Activated T-cell treated with anti-CD3 and anti-CD28 coated beads for 4 hours (primary cell): ENCODE measurements around the gene RPS6KL1.
A peak's percentile ranks its signal among the peaks of the same experiment; 100 is the strongest.

Source experiments
- DNase-seq: peaks from one replicate; pipeline ENCODE4 v3.0.0-alpha.2; 2020

Gene RPS6KL1, protein sequence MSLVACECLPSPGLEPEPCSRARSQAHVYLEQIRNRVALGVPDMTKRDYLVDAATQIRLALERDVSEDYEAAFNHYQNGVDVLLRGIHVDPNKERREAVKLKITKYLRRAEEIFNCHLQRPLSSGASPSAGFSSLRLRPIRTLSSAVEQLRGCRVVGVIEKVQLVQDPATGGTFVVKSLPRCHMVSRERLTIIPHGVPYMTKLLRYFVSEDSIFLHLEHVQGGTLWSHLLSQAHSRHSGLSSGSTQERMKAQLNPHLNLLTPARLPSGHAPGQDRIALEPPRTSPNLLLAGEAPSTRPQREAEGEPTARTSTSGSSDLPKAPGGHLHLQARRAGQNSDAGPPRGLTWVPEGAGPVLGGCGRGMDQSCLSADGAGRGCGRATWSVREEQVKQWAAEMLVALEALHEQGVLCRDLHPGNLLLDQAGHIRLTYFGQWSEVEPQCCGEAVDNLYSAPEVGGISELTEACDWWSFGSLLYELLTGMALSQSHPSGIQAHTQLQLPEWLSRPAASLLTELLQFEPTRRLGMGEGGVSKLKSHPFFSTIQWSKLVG

DNA sequence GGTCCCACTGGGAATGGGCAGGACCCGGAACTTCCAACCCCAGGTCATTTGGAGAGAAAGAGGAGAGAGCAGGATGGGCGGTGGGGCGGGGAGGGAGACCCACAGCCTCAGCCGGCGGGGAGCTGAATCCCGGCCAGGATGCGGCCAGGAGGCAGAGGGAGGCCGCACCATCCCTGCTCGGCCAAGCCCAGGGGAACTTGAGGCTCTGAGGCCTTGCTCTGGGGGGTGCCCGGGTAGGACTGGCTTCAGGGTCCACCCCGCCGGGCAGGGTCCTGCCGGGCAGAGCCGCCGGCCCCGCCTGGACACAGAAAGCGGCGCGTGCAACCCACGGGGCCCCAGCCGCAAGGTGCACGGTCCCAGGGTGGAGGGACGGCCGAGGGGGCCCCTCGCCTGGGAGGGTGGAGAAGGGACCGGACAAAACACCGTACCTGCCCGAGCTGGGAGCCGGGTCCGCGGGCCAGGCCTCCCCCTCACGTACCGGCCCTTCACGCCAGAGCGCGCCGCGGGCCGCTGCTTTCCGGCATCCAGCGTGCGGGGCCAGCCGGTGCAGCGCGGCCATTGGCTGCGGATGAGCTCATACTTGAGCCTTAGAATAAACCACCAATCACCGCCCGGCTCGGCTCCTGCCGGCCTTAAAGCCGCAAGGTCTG is at the start of gene RPS6KL1:
Gene RPS6KL1 (minus strand): TSS at position 509 of the 650 bp plus-strand sequence. CDS start 1,719 bp downstream, outside the sequence.
- peak; percentile 32 for DNase-seq

DNA sequence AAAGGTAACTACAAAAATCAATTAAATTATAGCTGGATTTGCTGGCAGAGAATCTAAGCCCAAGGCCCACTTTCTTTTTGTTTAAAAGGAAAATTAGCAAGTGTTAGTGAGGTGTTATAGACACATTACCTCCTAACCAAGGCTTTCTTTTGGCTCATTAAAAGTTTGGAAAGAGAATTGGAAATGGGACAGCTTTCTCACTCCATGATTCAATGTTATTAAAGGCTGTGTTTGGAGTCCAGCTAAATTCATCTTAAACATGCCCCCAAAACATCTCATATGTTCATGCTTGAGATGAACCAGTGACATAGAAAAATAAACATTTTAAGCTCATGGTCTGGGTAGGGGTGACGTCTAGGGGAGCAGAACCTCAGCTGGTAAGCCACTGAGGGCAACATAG is 45.8 kb upstream of the RPS6KL1 start:
- DNase-seq = no peak

GRCh38 chr14:74965486-74966153 is 42.6 kb upstream of the RPS6KL1 start:
- no peak for DNase-seq

GRCh38 chr14:74964787-74965485 is 41.9 kb upstream of the RPS6KL1 start:
- DNase-seq = no peak

DNA sequence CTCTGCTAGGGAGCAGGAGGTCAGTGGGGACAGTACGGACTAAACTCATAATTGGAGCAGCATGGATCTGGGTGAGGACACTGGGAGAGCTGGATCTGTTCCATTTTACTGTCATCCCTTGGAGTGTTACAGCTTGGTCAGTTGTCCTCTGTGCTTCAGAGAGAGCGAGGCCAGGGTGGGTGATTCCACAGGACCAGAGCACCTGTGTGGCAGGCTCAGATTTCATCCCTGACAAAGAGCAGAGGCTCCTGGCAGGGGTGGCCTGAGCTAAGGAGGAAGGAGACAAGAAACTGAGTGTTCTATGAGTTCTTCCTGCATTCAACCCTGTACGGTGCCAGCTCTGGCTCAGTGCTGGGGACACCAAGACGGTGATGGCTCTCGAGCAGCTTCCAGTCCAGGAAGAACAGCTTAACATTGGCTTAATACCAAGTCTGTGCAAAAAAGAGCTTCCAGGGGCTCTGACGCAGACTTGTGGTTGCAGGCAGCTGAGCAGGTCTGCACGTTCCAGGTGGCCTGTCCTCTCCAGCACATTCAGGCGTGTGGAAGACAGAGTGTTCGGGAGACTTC is 40.7 kb upstream of the RPS6KL1 start:
- no peak for DNase-seq

GRCh38 chr14:74963178-74963704 is 40.2 kb upstream of the RPS6KL1 start:
- no peak for DNase-seq

GRCh38 chr14:74962493-74962892 is 39.4 kb upstream of the RPS6KL1 start:
- no peak for DNase-seq

DNA sequence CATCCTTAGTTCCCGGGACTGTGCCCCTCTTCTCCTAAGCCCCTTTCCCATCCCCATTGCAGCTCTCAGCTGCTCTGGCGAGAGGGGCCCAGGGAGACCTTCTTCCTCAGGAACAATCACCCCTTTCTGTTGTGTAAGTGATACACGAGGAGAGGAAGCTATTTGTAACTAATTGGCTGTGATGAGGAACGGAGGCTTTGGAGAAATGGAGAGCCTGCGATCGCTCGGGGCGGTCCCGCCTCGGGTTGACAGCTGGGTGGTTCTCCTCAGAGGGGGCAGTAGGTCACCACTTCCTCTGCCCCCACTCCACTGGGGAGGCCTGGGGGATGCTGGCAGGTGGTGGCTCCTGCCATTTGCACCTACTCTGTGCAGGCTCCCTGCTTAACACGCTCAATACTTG is 39.0 kb upstream of the RPS6KL1 start:
- DNase-seq = no peak

- DNase-seq = no peak
These were observed 38.3 kb upstream of the RPS6KL1 start for GRCh38 chr14:74961238-74961911.

- DNase-seq = no peak
These were observed 37.7 kb upstream of the RPS6KL1 start for GRCh38 chr14:74960736-74961135.

GRCh38 chr14:74959596-74960180 is 36.6 kb upstream of the RPS6KL1 start:
- DNase-seq = no peak

- DNase-seq = no peak
These were observed 33.4 kb upstream of the RPS6KL1 start for GRCh38 chr14:74956280-74957072.

- DNase-seq = no peak
These were observed 32.9 kb upstream of the RPS6KL1 start for GRCh38 chr14:74956027-74956279.

GRCh38 chr14:74955229-74956026 is 32.4 kb upstream of the RPS6KL1 start, which contains the start of gene PGF:
Gene PGF, minus strand, starts transcription at chr14:74955597. Its CDS starts 355 bp downstream, at chr14:74955242.
- DNase-seq = no peak

DNA sequence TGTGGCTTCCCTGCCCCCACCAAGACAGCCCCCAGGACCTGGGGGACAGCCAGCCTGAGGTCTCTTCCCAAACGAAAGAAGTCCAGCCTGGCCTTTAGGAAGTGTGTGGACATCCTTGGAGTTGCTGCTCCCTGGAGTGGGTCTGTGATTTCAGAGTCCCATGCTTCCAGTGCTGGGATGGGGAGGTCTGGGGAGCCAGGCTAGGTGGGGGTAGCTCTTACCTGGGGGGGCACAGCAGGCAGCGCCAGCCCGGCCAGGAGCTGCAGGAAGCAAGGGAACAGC is 31.8 kb upstream of the RPS6KL1 start:
- no peak for DNase-seq

DNA sequence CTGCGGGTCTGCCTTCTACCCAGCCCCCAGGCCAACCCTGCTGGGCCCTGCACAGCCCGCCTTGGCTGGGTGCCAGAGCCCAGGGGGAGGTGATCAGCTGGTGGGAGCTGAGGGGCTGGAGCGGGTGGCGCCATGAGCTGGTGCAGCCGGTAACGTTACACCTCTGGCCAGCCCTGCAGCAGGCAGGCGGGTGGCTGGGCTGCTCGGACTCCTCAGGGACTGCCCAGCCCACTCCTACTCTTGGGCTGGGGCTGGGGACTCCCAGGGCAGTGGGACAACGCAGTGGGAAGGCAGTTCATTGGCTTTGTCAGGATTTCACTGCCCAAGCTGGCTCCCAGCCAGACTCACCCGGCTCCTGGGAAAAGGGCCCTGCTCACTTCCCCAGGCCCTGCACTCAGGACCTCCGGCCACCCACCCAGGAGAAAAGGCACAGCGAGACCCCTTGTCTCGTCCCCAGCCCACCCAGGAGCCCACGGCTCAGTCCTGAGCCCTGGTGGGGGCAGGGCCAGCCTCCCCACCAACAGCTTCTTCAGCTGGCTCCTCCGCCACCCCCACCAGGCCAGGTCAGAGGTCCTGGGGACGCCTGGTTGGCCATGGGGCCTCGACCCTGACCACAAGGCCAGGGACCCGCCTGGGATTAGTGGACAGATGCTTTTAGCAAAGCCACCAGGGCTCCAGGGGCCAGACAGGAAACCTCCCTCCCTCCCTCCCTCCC is 31.3 kb upstream of the RPS6KL1 start:
- DNase-seq = no peak

DNA sequence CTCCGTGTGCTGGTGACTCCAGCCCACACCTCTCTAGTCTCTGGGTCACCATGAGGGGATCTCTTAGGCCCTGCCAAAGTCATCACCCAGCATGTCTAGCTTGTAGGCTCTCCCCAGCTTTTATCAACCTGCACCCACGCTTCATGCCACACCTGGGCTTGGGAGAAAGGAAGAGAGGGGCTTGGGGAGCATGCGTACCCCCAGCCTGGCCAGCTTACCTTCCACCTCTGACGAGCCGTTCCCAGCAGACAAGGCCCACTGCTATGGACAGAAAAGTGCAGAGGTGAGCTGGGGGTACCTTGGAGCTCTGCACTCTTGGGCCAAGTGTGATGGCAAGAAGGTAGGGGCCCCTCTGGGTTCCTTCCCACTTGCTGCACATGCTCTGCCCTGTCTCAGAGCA is 30.6 kb upstream of the RPS6KL1 start:
- no peak for DNase-seq

GRCh38 chr14:74952697-74953484 is 29.8 kb upstream of the RPS6KL1 start:
- no peak for DNase-seq
